Smooth muscle cell (in vitro differentiated cells): ENCODE measurements around the gene PAX4. TPM values are rescaled to one million over a fixed set of nuclear protein-coding genes. Genes with fewer than 3 reads are reported as not detected.

Experiments
- DNase-seq: peaks from one replicate; lab custom pipeline; 2025; ENCODE audit not compliant: unreplicated experiment; lab: John Stamatoyannopoulos, UW
- H2AFZ ChIP-seq: fragments of 200-600 bp; sonication (generic); 2 replicates; pipeline ENCODE4 v1.6.0; 2016; ENCODE audit warnings: antibody characterized with exemption, low read depth, mild to moderate bottlenecking
- H3F3A ChIP-seq: fragments of 200-600 bp; sonication (generic); 2 replicates; pipeline ENCODE4 v1.6.0; 2017; ENCODE audit warnings: antibody characterized with exemption, low read depth
- H3K27ac ChIP-seq: fragments of 200-600 bp; sonication (generic); 2 replicates; pipeline ENCODE4 v1.5.1; 2016; ENCODE audit warnings: low read depth, mild to moderate bottlenecking
- H3K27me3 ChIP-seq: fragments of 200-600 bp; sonication (generic); 2 replicates; pipeline ENCODE4 v1.6.1; 2016; ENCODE audit warnings: low read depth, mild to moderate bottlenecking
- H3K36me3 ChIP-seq: fragments of 200-600 bp; sonication (generic); 2 replicates; pipeline ENCODE4 v1.5.1; 2016; ENCODE audit warnings: low read depth
- H3K4me1 ChIP-seq: fragments of 200-600 bp; sonication (generic); 2 replicates; pipeline ENCODE4 v1.5.1; 2016; ENCODE audit warnings: low read depth
- H3K4me2 ChIP-seq: fragments of 200-600 bp; sonication (generic); 2 replicates; pipeline ENCODE4 v1.6.0; 2016; ENCODE audit warnings: mild to moderate bottlenecking
- H3K4me3 ChIP-seq: fragments of 200-600 bp; sonication (generic); 2 replicates; pipeline ENCODE4 v1.5.1; 2016; ENCODE audit warnings: mild to moderate bottlenecking
- H3K79me2 ChIP-seq: fragments of 200-600 bp; sonication (generic); 2 replicates; pipeline ENCODE4 v1.6.0; 2016; ENCODE audit warnings: low read depth, mild to moderate bottlenecking
- H3K9ac ChIP-seq: fragments of 200-600 bp; sonication (generic); 2 replicates; pipeline ENCODE4 v1.6.0; 2016; ENCODE audit warnings: low read depth
- H3K9me3 ChIP-seq: fragments of 200-600 bp; sonication (generic); replicated peaks from 2 replicates; pipeline ENCODE4 v1.5.1; 2016; ENCODE audit warnings: low read depth
- H4K20me1 ChIP-seq: fragments of 200-600 bp; sonication (generic); 2 replicates; pipeline ENCODE4 v1.6.0; 2016; ENCODE audit warnings: low read depth
- WGBS: methylation state at CpG from one replicate; pipeline ENCODE4 v1.1.7; 2016; ENCODE audit warnings: low lambda C conversion rate; 5-methylcytosine and 5-hydroxymethylcytosine counted together
- polyA plus RNA-seq: library from polyadenylated mRNA; unstranded; fragments of >200 nt; fragmentation: Nextera tagmentation; extraction: Ambion mirVana; gene quantifications from 2 replicates; pipeline ENCODE4 v1.2.1, GENCODE V29; 2016
- total RNA-seq: library from RNA; depleted of rRNA; stranded (reverse); fragments of >200 nt; gene quantifications from 2 replicates; pipeline ENCODE4 v1.2.3, GENCODE V29; 2014
- TF ChIP-seq, protein P1 (sequence below): fragments of 200-600 bp; sonication (generic); IDR thresholded peaks from 2 replicates; pipeline ENCODE4 v1.5.1; 2017; ENCODE audit warnings: borderline replicate concordance, mild to moderate bottlenecking, antibody characterized with exemption; ENCODE audit not compliant: insufficient read depth, poor library complexity, severe bottlenecking

PAX4 gene
- total and polyA plus RNA-seq, 2 experiments from 2014 or later: not detected

- Histone ChIP-seq H3K9me3 (no peaks in the 10 kb centered on the region), H4K20me1 (peaks cover 70% of the 10 kb centered on the region), H3K4me1 (peaks cover 33% of the 10 kb centered on the region), H3K9ac (no peak overlapping the region), H2AFZ (no peak overlapping the region), H3K79me2 (peaks cover 76% of the 10 kb centered on the region), H3K27ac (no peak overlapping the region), H3K27me3 (no peaks in the 10 kb centered on the region), H3K36me3 (no peaks in the 10 kb centered on the region), H3K4me2 (peak overlapping the region; percentile 88), H3K4me3 (peak overlapping the region; percentile 81), H3F3A (no peaks in the 10 kb centered on the region)
- WGBS: 80% methylated on average over 5 of the region's 5 CpGs
- DNase-seq: no peak
- TF ChIP-seq, protein P1, sequence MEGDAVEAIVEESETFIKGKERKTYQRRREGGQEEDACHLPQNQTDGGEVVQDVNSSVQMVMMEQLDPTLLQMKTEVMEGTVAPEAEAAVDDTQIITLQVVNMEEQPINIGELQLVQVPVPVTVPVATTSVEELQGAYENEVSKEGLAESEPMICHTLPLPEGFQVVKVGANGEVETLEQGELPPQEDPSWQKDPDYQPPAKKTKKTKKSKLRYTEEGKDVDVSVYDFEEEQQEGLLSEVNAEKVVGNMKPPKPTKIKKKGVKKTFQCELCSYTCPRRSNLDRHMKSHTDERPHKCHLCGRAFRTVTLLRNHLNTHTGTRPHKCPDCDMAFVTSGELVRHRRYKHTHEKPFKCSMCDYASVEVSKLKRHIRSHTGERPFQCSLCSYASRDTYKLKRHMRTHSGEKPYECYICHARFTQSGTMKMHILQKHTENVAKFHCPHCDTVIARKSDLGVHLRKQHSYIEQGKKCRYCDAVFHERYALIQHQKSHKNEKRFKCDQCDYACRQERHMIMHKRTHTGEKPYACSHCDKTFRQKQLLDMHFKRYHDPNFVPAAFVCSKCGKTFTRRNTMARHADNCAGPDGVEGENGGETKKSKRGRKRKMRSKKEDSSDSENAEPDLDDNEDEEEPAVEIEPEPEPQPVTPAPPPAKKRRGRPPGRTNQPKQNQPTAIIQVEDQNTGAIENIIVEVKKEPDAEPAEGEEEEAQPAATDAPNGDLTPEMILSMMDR: no peak
These were observed 36.8 kb upstream of the PAX4 start for GRCh38 chr7:127654404-127655394.

- TF ChIP-seq, protein P1: no peak
- Histone ChIP-seq H3K9me3 (no peaks in the 10 kb centered on the region), H3K27me3 (no peaks in the 10 kb centered on the region), H3K9ac (no peak overlapping the region), H3K4me1 (peaks cover 33% of the 10 kb centered on the region), H3K27ac (peak overlapping the region; percentile 22), H4K20me1 (peaks cover 57% of the 10 kb centered on the region), H3F3A (no peaks in the 10 kb centered on the region), H3K4me2 (peak overlapping the region; percentile 88), H3K36me3 (no peaks in the 10 kb centered on the region), H3K4me3 (peak overlapping the region; percentile 81), H3K79me2 (peaks cover 63% of the 10 kb centered on the region), H2AFZ (no peak overlapping the region)
- no peak for DNase-seq
- WGBS: 77% methylated on average over 4 of the region's 4 CpGs
These were observed 35.5 kb upstream of the PAX4 start for GRCh38 chr7:127653396-127653795.

- Histone ChIP-seq H3K4me2 (peak overlapping the region; percentile 88), H3K4me3 (peak overlapping the region; percentile 81), H3K27me3 (no peaks in the 10 kb centered on the region), H3F3A (no peaks in the 10 kb centered on the region), H4K20me1 (peaks cover 49% of the 10 kb centered on the region), H3K36me3 (no peaks in the 10 kb centered on the region), H3K27ac (peak overlapping the region; percentile 71), H2AFZ (no peak overlapping the region), H3K9ac (peak overlapping the region; percentile 88), H3K79me2 (peaks cover 55% of the 10 kb centered on the region), H3K9me3 (no peaks in the 10 kb centered on the region), H3K4me1 (peaks cover 33% of the 10 kb centered on the region)
- DNase-seq: no peak
- TF ChIP-seq, protein P1: no peak
- WGBS: 2% methylated on average over 38 of the region's 38 CpGs
These were observed 34.6 kb upstream of the PAX4 start for GRCh38 chr7:127652333-127653248.
